Kidney (tissue), 14 donors: ENCODE data around the gene MOGAT1. TPM values are rescaled to one million over a fixed set of nuclear protein-coding genes. Genes with fewer than 3 reads are reported as not detected.

Experiments used
- DNase-seq, 5 donors: peaks; one replicate each; pipeline ENCODE4 v3.0.0-alpha.2; 2013 to 2020
- FAIRE-seq: peaks from 2 replicates; lab custom pipeline; 2012; peaks lifted over from hg19 to GRCh38; lab: Jason Lieb, UNC
- H3K27ac ChIP-seq, 2 donors: one replicate each; pipeline ENCODE4 v1.7.0; 2013; ENCODE audit warnings: low read depth in 2 of 2, low read length in 2 of 2, inconsistent platforms in 1 of 2
- H3K27me3 ChIP-seq: one replicate; pipeline ENCODE4 v1.7.1; 2013; ENCODE audit warnings: low read length, inconsistent platforms; ENCODE audit not compliant: control insufficient read depth, insufficient read depth
- H3K36me3 ChIP-seq, 3 donors: one replicate each; pipeline versions ENCODE4 v1.7.0 to v1.7.1; 2013; ENCODE audit warnings: low read length in 3 of 3, control low read depth in 1 of 3, inconsistent platforms in 1 of 3; ENCODE audit not compliant: insufficient read depth in 3 of 3, control insufficient read depth in 2 of 3
- H3K4me1 ChIP-seq, 3 donors: one replicate each; pipeline versions ENCODE4 v1.7.0 to v1.7.1; 2013; ENCODE audit warnings: low read length in 3 of 3, inconsistent platforms in 1 of 3, low read depth in 1 of 3; ENCODE audit not compliant: control insufficient read depth in 2 of 3, insufficient read depth in 2 of 3
- H3K4me3 ChIP-seq, 3 donors: one replicate each; pipeline versions ENCODE4 v1.7.0 to v1.8.1; 2013; ENCODE audit warnings: low read length in 3 of 3, control low read depth in 1 of 3, inconsistent platforms in 1 of 3
- H3K9ac ChIP-seq, 3 donors: one replicate each; pipeline versions ENCODE4 v1.7.0 to v1.7.1; 2013; ENCODE audit warnings: low read length in 3 of 3, control low read depth in 1 of 3, inconsistent platforms in 1 of 3
- H3K9me3 ChIP-seq, 3 donors: one replicate each; pipeline versions ENCODE4 v1.7.0 to v1.7.1; 2013; ENCODE audit warnings: low read length in 3 of 3, control low read depth in 1 of 3, inconsistent platforms in 1 of 3; ENCODE audit not compliant: control insufficient read depth in 2 of 3, insufficient read depth in 1 of 3
- intact Hi-C: fragments of 100-400 bp; cut with DNase I; formaldehyde crosslinking; loops from one replicate; pipeline ENCODE4 v1.11.1; 2022
- polyA plus RNA-seq: library from polyadenylated mRNA; stranded (reverse); fragments of 350-450 nt; fragmentation: Illumina TruSeq; extraction: RNeasy Lipid Tissue Mini Kit (QIAGEN cat#74804); gene quantifications from one replicate; pipeline ENCODE4 v1.2.3, GENCODE V29; 2014; ENCODE audit warnings: low read depth, low replicate concordance; ENCODE audit not compliant: insufficient read depth
- total RNA-seq: library from RNA; stranded (reverse); fragmentation: NEBNext Ultra II Directional; extraction: Animal tissue kit (Norgen Biotek cat#: 25700); gene quantifications from one replicate; pipeline ENCODE4 v1.2.1, GENCODE V29; 2021
- TF ChIP-seq, protein P1 (sequence below): IDR thresholded peaks from 3 replicates; pipeline ENCODE4 v1.5.1; 2012; ENCODE audit warnings: mild to moderate bottlenecking, moderate library complexity, borderline replicate concordance; ENCODE audit not compliant: insufficient read depth; ENCODE audit errors: extremely low read depth
- donor health status: control.
- donor health status: control.
- donor health status: control.
- donor health status: control.
- donor health status: control.
- donor health status: DM: yes; HTN: yes; CAD: no.
- donor health status: Normal renal cell carcinoma (clear cell type).

The MOGAT1 gene
- total and polyA plus RNA-seq, 2 donors from 2014 or later: not detected

DNA sequence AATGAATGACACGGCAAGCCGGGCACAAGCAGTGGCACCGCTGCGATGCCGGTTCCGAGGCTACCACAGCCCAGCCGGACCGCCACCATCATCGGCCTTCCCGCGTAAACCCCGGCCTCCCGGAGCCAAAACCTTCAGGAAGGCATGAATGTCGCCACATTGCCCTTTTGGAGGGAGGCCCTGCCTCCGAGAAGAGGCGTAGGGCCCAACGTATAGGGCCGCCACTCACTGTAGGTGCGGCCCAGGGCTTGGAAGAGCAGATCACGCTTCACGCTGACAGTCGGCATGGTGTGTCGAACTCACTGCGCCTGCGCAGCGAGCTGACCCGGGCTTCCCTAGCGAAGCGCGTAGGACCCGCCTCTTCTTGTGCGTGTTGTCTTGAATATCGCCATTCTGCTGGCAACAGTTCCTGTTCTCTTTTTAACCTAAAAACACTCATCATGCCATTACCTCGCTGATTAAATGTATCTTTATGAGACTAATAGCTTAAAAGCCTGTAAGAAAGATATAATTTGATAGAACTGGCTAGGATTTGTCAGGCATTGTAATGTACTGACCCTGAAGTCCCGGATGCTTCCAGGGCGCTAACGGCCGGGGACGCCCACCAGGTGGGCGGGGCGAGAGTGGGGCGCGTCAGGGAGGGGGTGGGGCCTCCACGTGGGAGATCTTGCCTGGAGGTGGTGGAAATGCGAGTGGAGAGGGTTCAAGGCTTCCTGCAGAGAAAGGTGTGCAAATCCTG lies 15.5 kb upstream of the MOGAT1 start, which contains the start of gene FARSB:
FARSB (minus strand) TSS at position 306 of the 739 bp plus-strand sequence; CDS start at position 287, 19 bp downstream.
- peak within 1 kb of the TSS; percentile 74 to 90 (median 89) for H3K4me3 ChIP-seq
- TF ChIP-seq, protein P1, sequence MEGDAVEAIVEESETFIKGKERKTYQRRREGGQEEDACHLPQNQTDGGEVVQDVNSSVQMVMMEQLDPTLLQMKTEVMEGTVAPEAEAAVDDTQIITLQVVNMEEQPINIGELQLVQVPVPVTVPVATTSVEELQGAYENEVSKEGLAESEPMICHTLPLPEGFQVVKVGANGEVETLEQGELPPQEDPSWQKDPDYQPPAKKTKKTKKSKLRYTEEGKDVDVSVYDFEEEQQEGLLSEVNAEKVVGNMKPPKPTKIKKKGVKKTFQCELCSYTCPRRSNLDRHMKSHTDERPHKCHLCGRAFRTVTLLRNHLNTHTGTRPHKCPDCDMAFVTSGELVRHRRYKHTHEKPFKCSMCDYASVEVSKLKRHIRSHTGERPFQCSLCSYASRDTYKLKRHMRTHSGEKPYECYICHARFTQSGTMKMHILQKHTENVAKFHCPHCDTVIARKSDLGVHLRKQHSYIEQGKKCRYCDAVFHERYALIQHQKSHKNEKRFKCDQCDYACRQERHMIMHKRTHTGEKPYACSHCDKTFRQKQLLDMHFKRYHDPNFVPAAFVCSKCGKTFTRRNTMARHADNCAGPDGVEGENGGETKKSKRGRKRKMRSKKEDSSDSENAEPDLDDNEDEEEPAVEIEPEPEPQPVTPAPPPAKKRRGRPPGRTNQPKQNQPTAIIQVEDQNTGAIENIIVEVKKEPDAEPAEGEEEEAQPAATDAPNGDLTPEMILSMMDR: no peak
- intact Hi-C loops: no loop called here

DNA sequence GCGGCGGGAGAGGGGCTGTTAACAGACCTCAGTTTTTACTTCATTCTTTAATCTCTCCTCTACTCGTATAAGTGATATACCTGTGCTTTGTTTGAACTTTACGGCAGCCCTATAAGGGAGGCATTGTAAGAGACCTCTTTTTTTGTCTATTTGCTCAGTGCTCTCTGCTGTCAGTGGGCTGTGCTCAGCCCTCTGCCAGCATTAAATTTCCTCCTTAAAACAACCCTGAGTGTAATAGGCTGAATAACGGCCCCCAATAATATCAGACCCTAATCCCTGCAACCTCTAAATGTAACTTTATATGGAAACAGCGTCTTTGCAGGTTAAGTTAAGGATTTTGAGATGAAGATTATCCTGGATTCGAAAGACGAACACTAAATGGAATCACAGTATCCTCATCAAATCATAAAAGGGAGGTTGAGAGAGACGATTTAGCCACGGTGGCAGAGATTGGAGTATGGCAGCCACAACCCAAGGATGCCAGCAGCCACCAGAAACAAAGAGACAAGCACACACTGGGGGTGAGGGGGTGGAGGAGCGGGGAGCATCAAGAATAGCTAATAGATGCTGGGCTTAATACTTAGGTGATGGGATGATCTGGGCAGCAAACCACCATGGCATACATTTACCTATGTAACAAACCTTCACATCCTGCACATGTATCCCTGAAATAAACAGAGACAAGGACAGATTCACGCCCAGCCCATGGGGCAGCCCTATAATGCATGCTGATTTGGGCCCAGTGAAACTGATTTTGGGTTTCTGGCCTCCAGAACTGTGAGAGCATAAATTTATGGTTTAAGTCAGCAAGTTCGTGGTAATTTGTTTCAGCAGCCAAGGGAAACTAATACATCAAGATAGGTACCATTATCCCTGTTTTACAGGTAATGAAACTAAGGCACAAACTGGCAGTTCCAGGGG lies 14.7 kb upstream of the MOGAT1 start:
- Histone ChIP-seq H3K36me3 (no peaks in the 10 kb centered on the region), H3K27ac (no peak overlapping the region), H3K9me3 (no peaks in the 10 kb centered on the region), H3K27me3 (no peaks in the 10 kb centered on the region), H3K4me1 (peaks cover 0 to 11% (median 4%) of the 10 kb centered on the region in 3 donors), H3K4me3 (peak overlapping the region; percentile 74 to 90 (median 89)), H3K9ac (peak overlapping the region; percentile 63 to 95 (median 94))
- DNase-seq (peak in 4 of 5 donors; percentile 20 to 54 (median 28)), FAIRE-seq (no peak)
- TF ChIP-seq, protein P1: no peak
- intact Hi-C loops: no loop called here

More for the DNA sequence above, 15.5 kb upstream of the MOGAT1 start, which contains the start of gene FARSB:
- Histone ChIP-seq H3K4me1 (peaks cover 0 to 11% (median 4%) of the 10 kb centered on the region in 3 donors), H3K27me3 (no peaks in the 10 kb centered on the region), H3K27ac (peak within 1 kb of the TSS; percentile 98 to 99), H3K36me3 (no peaks in the 10 kb centered on the region), H3K9ac (peak within 1 kb of the TSS; percentile 63 to 95 (median 94)), H3K9me3 (no peaks in the 10 kb centered on the region)
- peak; percentile 95 to 99 (median 97) for DNase-seq
- no peak for FAIRE-seq

DNA sequence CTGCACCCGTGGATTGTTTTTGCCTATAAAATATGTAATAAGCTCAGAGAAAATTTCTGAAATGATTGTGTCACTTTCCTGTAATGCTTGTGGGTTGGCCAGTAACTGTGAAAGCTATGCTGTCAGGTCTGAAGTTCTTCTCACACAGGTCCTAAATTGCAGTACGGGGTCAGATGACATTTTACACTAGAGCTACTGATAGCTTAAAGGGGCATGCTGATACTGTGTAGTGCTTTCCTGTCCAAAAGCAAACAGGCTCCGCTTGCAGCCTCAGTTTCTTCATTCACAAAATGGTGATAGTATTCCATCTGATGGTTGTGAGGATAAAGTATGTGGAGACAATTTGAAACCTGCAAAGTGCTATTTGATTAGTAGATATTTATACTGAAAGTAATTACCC lies 8.0 kb upstream of the MOGAT1 start:
- no peak overlapping the region for H3K4me3 ChIP-seq
- no peak for FAIRE-seq
- TF ChIP-seq, protein P1: no peak
- no peak for DNase-seq
- H3K9me3 ChIP-seq: no peaks in the 10 kb centered on the region
- no peak overlapping the region for H3K9ac ChIP-seq
- no peaks in the 10 kb centered on the region for H3K27me3 ChIP-seq
- H3K27ac ChIP-seq: no peak overlapping the region
- no peaks in the 10 kb centered on the region for H3K4me1 ChIP-seq
- no peaks in the 10 kb centered on the region for H3K36me3 ChIP-seq
- intact Hi-C loops: no loop called here
